ELR (cell line): Measurements from ENCODE around the gene AMER3.

Experiments used
- DNase-seq: peaks from one replicate; pipeline ENCODE4 v3.0.0-alpha.2; 2015; ENCODE audit warnings: low read depth

AMER3 gene

GRCh38 chr2:130778781-130779180, 23.4 kb downstream of the AMER3 start:
- DNase-seq: no peak

GRCh38 chr2:130785466-130786055, 30.2 kb downstream of the AMER3 start:
- no peak for DNase-seq

- no peak for DNase-seq
These were observed 30.7 kb downstream of the AMER3 start for GRCh38 chr2:130786076-130786475.

GRCh38 chr2:130787841-130788240, 32.5 kb downstream of the AMER3 start:
- DNase-seq: no peak

- no peak for DNase-seq
These were observed 35.0 kb downstream of the AMER3 start for GRCh38 chr2:130790312-130790711.

GRCh38 chr2:130790804-130791616, 35.7 kb downstream of the AMER3 start:
- DNase-seq: no peak

GRCh38 chr2:130791617-130791939, 36.2 kb downstream of the AMER3 start:
- no peak for DNase-seq

GRCh38 chr2:130795431-130795830, 40.1 kb downstream of the AMER3 start:
- DNase-seq: peak; percentile 69

- peak; percentile 64 for DNase-seq
These were observed 41.0 kb downstream of the AMER3 start for GRCh38 chr2:130796290-130796689.

GRCh38 chr2:130797493-130798435, 42.4 kb downstream of the AMER3 start:
- DNase-seq: peak; percentile 92

GRCh38 chr2:130798472-130799218, 43.3 kb downstream of the AMER3 start:
- no peak for DNase-seq

- DNase-seq: no peak
These were observed 44.0 kb downstream of the AMER3 start for GRCh38 chr2:130799295-130799694.

- DNase-seq: no peak
These were observed 50.3 kb downstream of the AMER3 start for GRCh38 chr2:130805613-130806012.

GRCh38 chr2:130806370-130806769, 51.0 kb downstream of the AMER3 start:
- no peak for DNase-seq

GRCh38 chr2:130807659-130808385, 52.5 kb downstream of the AMER3 start:
- DNase-seq: peak; percentile 36

- peak; percentile 76 for DNase-seq
These were observed 53.3 kb downstream of the AMER3 start for GRCh38 chr2:130808482-130809268.

GRCh38 chr2:130810490-130810889, 55.1 kb downstream of the AMER3 start:
- no peak for DNase-seq

GRCh38 chr2:130813722-130814121, 58.4 kb downstream of the AMER3 start:
- DNase-seq: no peak

GRCh38 chr2:130814931-130815680, 59.8 kb downstream of the AMER3 start:
- no peak for DNase-seq
